Glomerular visceral epithelial cell (primary cell): ENCODE data around the gene SLC22A31.
A peak's percentile ranks its signal among the peaks of the same experiment; 100 is the strongest.
"Not testable (repeated sequence)": the region's sequence is repeated elsewhere in the genome, so short reads cannot be mapped to it uniquely, and the experiment has no call there.

Source experiments
- DNase-seq: peaks from one replicate; pipeline ENCODE4 v3.0.0-alpha.2; 2016; ENCODE audit errors: extremely low spot score

The SLC22A31 gene

DNA sequence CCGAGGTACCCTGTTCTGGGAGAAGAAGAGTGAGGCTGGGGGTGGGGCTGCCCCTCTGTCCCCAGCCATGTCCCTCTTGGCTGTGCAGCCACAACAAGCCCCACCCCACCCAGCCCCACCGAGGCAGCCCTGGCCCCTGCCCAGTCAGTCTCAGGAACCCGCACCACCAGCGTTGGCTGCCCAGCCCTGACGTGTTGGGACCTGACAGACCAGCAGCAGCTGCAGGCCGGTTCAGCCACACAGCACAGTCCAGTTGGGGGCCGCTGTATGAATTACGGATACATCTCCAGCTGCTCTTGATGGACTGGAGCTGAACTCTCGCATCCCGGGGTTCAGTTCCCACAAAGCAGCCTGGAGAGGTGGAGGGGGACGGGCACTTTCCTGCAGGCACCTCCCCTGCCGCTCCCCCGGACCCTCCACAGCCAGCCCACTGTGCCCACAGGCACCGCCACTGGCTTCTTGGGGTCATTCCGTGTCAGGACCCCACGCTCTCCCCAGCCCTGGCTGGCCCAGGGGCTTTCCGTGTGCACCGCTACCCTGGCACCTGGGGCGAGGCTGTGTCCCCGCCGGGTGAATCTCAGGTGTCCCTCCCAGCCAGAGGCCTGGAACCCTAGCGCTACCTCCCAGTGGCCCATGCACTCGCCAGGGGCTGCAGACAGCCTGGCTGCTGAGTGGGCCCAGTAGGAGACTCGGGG lies 21.7 kb downstream of the SLC22A31 start:
- no peak for DNase-seq

DNA sequence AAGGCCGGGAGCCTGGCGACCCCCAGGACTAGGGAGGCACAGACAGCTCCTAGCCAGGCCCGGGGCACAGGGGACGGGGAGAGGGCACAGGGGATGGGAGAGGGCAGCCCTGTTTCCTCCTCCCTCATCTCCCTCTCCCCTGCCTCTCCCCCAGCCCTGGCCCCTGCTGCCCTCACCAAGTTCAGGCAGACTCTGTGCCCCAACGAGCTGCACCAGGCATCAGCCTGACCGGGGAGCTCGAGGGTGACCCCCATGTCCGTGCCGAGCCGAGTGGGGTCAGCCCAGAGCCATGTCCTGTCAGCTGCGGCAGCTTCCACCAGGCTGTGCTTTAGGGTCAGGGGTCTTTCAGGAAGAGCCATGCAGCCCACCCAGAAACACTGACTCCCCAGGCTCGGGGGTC lies 22.8 kb downstream of the SLC22A31 start:
- DNase-seq = no peak

GRCh38 chr16:89176717-89177116 lies 23.6 kb downstream of the SLC22A31 start:
- no peak for DNase-seq

DNA sequence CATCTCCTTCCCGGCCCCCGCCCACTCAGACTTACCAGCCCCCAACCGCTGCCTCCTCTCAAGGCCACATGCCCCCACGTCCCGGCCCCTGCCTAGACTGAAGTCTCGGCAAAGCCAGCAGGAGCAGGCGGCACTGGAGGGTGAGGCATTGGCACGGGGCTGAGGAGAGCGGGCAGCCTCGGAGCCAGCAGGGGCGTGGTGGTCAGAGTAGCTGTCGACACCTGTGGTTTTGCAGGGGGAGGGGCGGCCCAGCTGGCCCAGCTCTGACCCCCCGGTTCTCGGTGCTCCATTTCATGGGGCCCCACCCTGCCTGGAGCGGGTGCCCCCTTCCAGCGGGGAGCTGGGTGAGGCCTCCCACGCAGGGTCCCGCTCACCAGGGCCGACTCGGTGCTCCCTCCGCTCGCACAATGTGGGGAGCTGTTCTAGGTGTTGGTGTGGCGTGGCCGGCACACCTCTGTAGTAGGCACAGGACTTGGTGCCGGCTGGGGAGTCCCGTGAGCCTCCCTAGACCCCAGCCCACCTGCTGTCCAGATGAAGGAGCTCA lies 24.1 kb downstream of the SLC22A31 start:
- DNase-seq = no peak

- no peak for DNase-seq
Observed at GRCh38 chr16:89175280-89176146, 24.8 kb downstream of the SLC22A31 start.

DNA sequence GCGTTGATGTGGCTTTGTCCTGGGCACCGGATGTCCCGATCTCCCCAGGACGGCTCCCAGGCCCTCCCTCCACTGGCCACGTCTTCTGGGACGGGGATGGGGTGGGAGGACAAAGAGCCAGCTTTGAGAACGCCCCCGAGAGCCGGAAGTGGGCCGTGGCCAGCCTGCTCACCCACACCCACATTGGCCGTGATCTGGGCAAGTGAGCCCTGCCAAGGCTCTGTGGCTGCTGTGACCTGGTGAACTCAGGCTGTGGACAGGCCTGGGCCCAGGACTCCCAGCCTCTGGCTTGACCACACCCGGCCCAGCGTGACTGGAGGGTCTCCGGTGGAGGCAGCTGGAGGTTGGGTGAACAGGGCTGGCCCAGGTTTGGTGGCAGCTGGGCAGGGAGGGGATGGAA lies 25.5 kb downstream of the SLC22A31 start:
- no peak for DNase-seq

DNA sequence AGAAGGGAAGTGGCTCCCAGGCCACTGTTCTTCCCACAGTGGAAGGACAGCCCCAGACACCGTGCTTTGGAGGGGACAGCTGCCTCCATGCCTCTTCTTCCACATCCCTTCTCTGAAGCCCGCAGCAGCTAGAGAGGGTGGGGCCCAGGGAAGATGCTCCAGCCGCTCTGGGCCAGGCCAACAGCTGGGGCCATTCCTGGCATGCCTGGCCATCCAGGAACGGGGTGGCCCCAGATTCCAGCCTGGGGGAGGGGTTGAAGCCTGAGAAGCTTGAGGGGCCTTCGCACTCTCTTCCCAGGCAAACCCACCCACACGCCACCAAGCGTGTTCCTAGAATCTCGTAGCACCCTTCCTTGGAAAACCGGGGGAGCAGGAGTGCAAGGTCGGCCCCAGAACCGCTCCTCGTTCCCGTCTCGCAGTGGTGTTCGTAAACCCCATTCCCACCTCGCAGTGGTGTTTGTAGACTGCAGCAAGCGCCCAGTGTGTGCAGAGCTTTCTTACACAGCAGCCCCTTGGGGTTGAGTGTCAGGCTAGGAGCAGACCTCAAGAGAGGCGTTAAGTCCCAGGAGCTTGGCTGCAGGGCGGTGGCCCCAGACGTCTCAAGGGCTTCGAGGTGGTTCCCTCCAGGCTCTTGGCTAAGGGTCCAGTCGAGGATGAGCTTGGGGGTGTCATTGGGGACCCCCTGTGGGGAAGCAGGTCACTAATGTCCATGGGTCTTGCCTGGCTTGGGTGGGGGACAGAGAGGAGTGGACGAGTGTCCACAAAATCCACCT lies 26.1 kb downstream of the SLC22A31 start:
- DNase-seq = no peak

GRCh38 chr16:89173174-89173921 lies 27.0 kb downstream of the SLC22A31 start:
- DNase-seq = no peak

- DNase-seq = no peak
Observed at GRCh38 chr16:89172528-89173173, 27.7 kb downstream of the SLC22A31 start.

- no peak for DNase-seq
Observed at GRCh38 chr16:89172171-89172527, 28.2 kb downstream of the SLC22A31 start.

DNA sequence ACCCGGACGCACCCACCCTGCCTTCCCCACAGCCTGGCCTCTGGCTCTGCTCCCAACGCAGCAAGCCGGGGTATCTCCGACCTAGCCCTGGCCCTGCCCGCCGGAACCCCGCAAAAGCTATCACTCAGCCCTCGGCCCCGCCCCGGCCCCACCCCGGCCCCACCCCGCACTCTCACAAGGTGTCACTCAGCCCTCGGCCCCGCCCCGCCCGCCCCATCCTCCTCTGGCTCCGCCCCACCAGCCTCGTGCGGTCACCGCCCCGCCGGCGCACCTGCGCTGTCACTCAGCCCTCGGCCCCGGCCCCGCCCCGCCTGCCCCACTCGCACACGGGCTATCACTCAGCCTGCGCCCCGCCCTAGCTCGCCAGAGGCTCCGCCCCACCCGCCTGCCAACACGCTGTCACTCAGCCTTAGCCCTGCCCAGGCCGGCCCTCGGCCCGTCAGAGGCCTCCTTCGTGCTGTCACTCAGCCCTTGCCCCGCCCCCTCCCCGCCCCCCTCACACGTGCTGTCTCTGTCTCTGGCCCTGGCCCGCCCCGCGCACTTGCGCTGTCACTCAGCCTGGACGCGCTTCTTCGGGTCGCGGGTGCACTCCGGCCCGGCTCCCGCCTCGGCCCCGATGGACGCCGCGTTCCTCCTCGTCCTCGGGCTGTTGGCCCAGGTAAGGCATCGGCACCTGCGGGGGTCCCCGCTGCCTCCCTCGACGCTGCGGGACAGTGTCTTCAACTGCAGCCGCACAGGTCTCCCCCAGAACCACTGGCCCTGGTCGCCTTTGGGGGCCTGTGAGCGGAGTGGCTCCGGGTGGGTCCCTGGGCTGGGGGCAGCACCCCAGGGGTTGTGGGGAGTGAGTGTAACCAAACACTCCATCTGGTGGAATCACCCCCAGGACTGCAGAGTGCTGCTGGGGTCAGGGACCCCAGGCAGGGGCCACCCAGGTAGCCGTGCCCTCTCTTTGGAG lies 28.8 kb downstream of the SLC22A31 start, which contains the start of gene CDH15:
Gene CDH15 (plus strand): TSS at position 533 of the 955 bp plus-strand sequence. CDS start 84 bp downstream, at position 617.
- DNase-seq = peak; percentile 86

DNA sequence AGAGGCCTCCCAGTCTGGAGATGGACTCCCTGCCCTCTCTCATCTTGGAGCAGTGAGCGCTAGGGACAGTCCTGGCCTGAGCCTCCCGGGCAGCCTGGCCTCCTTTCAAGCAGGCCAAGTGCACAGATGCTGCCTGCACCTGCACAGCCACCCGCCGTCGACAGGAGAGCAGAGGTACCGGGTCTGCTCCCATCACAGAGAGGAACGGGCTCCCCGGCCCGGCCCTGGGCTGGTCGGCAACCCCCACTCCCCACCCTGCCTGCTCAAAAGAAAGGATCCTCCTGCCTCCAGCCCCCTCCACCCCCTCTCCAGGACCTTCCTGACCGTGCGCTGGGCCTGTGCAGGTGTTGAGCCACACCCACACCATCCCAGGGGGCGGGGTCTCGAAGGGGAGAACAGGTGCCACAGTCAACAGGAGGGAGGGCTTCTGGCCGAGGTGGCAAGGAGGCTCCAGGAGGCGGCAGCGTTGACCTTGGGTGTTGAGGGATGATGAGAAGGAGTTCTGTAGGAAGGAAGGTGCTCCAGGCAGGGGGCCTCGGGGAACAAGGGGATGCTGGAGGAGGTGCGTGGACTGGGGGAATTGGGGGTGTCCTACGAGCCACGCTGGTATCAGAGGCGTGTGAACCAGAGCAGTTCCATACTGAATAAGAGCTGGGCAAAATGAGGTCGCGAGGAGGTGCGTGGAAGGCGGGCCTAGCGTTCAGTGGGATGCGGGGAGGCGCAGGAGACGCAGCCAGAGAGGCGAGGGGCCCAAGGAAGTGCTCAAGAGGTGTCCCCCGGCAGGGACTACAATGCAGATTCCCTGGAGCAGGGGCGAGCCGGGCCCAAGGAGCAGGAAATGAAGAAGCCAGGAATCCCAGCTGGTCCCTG lies 29.8 kb downstream of the SLC22A31 start:
- no peak for DNase-seq

- no peak for DNase-seq
Observed at GRCh38 chr16:89169778-89170177, 30.6 kb downstream of the SLC22A31 start.

GRCh38 chr16:89168381-89169189 lies 31.8 kb downstream of the SLC22A31 start:
- no peak for DNase-seq

DNA sequence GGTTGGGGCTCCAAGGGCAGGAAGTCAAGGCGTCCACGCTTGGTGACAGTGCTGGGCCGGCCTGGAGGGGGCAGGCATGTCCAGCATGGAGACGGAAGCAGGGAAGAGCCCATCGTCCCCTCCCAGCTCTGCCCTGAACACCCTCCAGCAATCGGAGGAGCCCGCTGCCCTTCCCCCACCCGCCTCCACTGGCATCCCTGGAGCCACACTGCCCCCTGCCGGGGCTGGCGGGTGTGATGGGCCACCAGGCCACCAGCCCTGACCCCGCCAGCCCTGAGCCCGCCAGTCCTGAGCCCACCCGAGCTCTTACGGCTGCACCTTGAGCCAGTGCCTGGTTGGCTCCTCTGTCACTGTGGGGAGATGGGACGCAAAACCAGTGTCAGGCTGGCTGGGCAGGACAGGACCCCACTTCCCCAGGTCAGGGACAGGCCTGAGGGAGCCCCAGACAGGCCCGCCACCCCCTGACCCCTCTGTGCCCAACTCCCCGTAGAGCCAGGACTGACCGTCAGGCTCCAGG lies 32.9 kb downstream of the SLC22A31 start:
- DNase-seq = peak; percentile 61

DNA sequence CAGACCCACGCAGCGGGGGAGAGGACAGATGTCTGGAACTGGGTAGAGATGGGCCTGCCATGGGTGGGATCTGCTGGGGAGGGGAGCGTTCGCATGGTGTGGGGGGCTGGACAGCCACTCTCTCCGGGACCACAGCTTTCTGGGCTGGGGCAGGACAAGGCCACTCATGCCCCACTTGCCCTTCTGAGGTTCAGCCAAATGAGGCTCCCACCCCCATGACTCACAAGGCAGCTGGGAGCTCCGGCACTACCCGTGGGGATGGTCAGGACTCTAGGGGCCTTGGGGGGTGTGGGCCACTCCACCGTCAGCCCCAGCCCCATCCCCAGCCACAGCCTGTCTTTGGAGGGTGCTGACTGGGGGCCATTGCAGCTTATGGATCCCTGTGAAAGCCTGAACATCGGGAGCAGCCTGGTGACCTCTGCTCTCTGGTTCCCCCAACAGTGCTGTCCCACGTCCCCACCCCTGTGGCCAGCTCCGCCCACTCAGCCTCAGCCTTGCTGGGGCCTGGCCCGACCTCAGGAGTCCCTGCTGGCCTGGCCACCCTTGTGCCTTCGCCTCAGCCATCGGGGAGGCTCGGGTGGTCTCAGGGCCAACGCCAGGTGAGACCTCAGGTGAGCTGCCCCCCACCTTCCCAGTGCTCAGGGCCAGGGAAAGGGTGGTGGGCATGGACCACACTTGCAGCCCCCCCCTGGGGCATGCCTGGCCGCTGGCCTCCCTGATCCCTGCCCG lies 33.5 kb downstream of the SLC22A31 start:
- DNase-seq = no peak

DNA sequence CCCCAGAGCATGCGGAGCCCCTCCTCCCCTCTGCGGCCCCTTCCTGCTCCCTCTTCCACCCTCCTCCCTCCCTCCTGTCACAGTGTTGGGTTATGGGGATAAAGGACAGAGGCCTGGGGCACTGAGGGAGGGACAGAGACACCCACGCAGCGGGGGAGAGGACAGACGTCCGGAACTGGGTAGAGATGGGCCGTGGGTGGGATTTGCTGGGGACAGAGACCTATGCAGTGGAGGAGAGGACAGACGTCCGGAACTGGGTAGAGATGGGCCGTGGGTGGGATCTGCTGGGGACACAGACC lies 34.7 kb downstream of the SLC22A31 start:
- DNase-seq = not testable (repeated sequence)
